NCI-H2196 treated with DMSO at 0.1 percent for 48 hours (cell line): ENCODE data around the gene ZNF224.

Source experiments
- DNase-seq: peaks from one replicate; lab custom pipeline; 2025; ENCODE audit not compliant: unreplicated experiment; lab: John Stamatoyannopoulos, UW

ZNF224 gene

DNA sequence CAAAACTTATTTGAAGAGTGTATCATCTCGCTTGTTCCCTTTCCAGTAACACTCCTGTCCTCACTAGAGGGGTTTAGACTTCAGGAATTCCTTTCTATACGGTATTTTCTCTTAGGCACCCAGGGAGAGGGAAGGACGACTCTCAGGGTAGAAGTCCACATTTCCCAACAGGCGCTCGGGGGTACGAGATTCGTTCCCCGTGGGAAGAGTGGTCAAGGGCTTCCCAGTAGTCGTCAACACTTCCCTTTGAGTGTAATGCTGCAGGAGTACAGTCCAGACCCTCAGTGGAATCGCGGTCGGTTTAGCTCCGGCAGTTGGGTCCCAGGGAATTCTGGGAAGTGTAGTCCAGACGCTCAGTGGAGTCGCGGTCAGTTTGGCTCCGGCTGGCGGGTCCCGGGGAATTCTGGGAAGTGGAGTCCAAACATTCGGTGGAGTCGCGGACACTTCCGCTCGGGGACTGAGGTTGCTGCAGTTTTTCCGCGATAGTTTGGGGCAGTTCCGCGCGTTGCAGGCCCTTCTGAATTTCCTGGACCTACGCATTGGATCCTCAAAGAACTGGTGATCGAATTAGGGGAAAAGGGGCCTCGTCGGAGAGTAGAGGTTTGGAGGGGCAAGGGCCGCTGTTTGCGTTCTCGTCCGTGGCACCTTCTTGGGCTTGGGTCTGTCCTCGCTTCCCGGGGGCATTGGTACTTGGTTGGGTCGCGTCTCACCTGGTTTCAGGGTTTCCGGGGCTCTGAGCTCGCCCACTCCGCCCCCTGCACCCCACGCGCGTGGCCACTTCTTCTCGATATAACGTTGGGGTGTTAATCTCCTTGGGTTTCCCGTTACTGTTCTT, at the start of gene ZNF224:
Gene ZNF224 (plus strand): TSS at position 431 of the 835 bp plus-strand sequence. CDS start 3,513 bp downstream, outside the sequence.
- DNase-seq: peak; percentile 80

DNA sequence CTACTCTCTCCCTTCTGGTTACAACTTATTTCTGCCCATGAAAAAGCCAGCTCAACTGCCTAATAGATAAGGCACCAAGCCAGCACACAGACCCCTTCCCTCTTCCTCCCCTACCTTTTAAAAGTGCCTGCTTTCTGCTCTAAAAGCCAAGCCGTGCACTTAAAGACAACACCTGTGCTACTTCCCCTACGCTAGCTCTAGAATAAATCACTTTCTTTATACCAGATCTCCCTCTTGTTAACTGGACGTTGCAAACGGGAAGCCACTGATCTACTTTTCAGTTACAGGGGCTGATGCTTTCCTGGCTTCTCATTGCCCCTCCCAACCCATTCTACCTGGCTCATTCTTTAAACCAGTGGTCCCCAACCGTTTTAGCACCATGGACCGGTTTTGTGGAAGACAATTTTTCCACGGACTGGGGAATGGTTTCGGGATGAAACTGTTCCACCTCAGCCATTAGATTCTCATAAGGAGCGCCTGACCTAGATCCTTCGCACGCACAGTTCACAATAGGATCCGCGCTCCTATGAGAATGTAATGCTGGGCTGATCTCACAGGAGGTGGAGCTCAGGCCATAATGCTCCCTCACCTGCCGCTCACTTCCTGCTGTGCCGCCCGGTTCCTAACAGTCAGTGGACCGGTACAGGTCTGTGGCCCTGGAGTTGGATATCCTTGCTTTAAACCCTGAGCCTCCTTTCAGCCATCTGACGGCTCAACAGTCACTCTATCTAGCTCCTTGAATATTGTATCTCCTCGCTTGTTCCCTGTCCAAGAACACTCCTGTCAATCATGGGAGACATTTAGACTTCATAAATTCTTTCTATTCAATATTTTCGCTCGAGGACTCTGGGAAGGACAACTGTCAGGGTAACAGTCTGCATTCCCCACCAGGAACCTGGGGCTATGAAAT, 43.2 kb upstream of the ZNF224 start:
- DNase-seq: peak; percentile 72

DNA sequence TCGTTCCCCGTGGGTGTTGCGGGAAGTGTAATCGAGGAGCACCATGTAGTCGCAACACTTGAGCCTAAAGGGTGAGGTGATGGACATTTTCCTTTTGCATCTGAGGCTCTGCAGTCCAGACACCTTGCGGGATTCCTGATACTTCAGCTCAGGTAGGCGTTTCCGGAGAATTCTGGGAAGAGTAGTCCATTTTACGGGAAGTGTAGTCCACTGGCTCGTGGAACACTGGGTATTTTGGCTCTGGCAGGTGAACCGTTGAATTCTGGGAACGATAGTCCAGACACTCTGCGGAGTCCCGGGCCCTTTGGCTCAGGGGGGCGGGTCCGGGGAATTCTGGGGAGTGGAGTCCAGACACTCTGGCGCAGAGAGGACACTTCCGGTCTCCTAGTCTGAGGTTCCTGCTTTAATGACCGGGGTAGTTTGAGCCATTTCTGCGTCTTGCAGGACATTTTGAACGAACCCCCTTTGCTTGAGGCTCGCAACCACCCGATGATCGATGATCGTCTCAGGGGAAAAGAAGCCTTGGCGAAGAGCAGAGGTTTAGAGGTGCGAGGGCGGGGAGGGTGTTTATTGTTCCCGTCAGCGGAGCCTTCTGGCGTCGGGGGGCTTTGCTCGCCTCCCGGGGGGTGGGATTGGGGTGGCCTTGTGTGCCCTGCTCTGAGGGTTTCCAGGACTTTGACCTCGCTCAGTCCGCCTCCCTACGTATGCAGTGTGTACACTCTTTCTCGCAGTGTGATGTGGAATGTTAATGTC, 42.3 kb upstream of the ZNF224 start, which contains the start of gene ZNF223:
Gene ZNF223 (plus strand): TSS at position 387 of the 753 bp plus-strand sequence. CDS start 3,141 bp downstream, outside the sequence.
- DNase-seq: peak; percentile 96

DNA sequence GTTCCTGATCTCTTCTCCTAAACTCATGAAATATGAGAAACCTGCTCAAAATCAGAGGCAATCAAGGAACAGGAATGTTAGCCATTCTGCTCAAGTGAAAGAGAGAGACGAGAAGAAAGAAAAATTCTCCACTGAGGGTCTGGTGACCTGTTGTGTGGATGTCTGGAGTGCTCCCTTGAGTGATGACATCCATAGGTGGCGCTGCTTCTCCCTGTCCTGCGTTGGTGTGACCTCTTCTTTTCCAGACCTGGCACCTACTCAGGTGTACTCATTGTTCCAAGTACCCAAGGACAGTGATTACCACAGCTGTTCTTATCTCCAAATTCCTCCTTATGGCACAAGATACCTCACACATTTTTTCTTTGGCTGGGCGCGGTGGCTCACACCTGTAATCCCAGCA, 38.3 kb upstream of the ZNF224 start:
- DNase-seq: no peak

DNA sequence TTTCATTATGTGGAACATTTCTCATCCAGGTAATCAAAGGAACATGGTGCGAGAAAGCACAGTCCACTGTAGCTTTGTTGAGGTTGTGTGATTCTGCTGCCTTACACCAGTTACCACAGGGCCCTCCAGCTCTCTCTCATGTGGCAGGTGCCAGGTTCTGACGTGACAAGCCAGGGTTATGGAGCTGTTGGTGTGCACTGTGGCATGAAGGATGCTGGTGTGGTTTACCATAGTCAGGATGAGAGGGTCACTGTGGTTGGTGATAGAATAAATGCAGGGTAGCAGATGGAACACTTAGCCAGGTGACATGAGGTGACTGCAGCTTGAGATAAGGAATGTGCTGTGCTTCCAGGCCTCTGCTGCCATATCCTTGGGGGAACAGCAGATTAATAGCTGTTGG, 34.9 kb upstream of the ZNF224 start:
- no peak for DNase-seq

DNA sequence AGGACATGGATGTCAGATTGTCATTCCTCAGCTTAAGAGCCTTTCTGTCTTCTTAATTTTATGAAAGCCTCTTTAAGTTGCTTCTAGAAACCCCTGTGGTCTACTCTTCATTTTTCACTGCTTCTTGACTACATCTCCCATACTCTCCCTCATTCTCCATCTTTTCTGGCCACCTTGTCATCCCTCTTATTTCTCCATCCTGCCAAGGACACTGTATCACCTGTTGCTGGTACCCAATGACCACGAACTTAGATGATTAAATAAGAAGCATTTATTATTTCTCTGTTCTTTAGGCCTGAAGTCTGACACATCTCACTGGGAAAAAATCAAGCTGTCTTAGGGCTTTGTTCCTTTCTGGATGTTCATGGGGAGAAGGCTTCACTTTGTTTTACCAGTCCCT, 33.1 kb upstream of the ZNF224 start:
- no peak for DNase-seq

DNA sequence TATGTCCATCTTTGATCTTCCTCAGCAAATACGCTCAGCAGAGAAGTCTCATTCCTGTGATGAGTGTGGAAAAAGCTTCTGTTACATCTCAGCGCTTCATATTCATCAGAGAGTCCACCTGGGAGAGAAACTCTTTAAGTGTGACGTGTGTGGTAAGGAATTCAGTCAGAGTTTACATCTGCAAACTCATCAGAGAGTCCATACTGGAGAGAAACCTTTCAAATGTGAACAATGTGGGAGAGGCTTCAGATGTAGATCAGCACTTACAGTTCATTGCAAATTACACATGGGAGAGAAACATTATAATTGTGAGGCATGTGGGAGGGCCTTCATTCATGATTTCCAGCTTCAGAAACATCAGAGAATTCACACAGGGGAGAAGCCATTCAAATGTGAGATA, 27.9 kb upstream of the ZNF224 start:
- no peak for DNase-seq

DNA sequence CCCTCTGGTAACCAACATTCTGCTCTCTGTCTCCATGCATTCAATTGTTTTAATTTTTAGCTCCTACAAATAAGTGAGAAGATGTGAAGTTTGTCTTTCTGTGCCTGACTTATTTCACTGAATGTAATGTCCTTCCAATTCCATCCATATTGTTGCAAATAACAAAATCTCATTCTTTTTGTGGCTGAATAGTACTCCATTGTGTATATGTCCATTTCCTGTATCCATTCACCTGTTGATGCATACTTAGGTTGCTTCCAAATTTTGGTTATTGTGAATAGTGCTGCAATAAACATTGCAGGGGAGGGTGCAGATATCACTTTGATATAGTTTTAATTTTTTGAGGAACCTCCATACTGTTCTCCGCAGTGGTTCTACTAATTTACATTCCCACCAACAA, 24.7 kb upstream of the ZNF224 start:
- no peak for DNase-seq

DNA sequence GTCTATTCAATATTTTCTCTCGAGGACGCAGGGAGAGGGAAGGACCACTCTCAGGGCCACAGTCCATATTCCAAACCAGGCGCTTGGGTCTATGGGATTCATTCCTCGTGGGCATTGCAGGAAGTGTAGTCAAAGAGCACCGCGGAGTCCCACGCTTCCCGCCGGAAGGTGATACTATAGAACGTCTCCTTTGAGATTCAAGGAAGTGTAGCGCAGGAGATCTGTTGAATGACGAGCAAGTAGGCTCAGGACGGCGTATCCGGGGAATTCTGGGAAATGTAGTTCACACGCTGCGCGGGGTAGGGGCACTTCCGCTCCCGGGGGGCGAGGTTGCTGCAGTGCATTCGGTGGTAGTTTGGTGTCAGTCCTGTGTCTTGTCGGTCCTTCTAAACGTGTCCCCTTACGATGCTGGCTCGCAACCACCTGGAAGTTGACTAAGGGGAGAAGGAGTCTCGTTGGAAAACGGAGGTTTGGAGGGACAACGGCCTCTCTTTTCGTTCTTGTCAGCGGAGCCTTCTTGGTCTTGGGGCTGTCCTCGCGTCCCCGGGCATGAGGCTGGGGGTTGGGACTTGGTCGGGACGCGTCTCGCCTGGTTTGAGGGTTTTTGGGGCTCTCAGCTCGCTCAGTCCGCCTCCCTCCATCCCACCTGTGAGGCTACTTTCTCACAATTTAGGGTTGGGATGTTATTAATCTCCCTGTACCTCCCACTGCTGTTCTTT, 22.2 kb upstream of the ZNF224 start, which contains the start of gene ZNF284:
Gene ZNF284 (plus strand): TSS at position 336 of the 719 bp plus-strand sequence. CDS start 4,231 bp downstream, outside the sequence.
- peak; percentile 88 for DNase-seq

DNA sequence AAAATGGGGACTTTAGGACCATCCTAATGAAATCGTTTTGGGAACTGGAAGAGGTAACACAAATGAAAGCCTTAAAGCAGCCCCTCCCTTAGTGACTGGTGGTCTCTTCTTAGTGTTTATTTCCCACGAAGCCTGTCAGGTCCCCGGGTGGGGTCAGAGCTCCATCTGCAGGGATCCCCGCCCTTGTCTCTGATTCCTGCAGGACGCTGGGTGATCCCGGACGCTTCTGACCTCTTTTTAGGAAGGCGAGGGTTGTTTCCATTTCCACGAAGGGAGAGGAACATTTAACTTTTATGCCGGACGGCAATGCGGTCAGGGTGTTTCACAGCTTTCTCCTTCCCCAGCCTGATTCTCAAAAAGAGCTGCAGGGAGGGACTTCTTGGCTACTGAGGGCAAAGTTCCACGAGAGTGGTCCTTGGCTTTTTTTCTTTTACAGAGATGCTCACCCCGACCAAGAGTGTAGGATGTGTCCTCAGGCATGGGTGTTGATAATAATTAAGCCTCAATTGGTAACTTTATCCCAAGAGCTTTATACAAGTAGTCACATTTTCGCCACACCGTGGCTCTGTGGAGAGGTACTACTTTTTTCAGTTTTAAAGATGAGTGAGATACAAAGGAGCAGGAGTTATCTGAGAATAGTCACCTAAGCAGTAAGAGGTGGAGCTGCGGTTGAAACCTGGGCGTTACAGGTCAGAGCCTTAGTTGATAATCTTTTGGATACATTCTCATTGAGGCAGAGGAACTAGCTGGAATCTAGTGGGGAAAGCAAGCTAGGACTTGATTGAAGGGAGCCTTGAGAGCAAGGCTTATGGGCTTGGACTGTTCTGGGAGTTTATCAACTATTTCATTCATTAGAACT, 21.4 kb upstream of the ZNF224 start:
- no peak for DNase-seq

DNA sequence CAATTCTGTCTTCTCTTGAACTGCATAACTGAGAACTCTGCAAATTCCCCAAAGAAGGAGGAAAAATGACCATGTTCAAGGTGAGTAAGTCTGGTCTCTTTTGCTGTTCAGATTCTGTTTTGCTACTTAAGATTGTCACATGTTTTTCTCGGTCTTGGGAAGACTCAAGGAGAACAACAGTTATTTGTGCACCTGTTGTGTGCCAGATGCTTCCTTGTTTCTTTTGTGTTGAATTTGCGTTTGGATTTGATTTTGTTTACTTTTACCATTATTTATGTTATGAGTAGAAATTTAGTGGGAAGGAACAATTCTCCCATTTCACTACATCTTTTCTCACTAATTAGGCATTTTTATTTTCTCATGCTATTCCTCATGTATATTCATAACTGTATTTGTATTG, 17.8 kb upstream of the ZNF224 start:
- DNase-seq: no peak

DNA sequence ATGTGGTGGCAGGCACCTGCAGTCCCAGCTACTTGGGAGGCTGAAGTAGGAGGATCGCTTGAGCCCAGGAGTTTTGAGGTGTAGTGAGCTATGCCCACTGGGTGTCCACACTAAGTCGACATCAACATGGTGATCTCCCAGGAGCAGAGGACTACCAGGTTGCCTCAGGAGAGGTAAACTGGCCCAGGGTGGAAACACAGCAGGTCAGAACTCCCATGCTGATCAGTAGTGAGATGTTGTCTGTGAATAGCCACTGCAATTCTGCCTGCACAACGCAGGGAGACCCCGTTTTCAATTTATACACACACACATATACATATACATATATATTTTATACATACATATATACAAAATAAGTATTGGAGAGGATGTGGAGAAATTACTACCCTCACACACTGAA, 2.1 kb upstream of the ZNF224 start:
- DNase-seq: no peak

DNA sequence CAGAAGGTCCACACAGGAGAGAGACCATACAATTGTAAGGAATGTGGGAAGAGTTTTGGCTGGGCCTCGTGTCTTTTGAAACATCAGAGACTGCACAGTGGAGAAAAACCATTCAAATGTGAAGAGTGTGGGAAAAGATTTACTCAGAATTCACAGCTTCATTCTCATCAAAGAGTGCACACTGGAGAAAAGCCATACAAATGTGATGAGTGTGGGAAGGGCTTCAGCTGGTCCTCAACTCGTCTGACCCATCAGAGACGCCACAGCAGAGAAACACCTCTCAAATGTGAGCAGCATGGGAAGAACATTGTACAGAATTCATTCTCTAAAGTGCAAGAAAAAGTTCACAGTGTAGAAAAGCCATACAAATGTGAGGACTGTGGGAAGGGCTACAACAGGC, 13.6 kb downstream of the ZNF224 start:
- no peak for DNase-seq

DNA sequence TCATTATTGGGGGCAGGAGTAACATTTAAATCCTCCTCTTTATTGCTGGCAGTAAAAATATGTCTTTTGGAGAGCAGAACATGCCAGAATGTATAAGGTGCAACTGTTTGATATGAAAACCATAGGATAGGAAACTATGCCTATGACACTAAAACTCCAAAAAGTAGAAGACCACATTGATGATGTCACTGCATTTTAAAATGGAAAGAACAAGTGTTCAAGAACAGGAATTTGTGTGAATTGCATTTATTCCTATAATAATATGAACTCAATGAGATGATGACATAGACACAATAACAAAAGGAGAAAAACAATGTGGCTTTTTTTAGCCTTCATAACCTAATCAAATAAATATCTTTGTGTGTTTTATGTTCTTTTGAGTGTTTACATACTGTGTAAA, 15.3 kb downstream of the ZNF224 start:
- no peak for DNase-seq

DNA sequence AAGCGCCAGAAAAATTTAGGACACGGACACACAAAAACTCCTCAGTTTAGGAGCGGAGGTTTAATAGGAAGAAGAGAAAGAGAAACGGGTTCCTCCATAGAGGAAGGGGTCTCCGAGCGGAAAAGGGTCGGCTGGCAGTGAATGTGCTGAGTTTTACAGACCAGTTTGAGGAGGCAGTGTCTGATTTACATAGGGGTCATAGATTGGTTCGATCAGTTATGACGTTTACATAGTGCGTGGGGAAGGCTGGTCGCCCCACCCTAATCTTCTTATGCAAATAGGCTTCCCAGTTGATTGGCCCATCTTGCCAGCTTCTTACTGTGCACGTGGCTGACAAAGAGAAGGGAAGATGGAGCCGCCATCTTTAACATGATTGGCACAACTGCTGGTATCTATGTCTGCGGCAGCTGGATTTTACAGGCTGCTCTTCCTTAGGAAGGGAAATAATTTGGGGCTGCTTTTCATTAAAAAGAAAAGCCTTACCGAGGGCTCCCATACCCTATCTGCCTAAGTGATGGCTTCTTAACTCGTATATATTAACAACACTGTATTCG, 17.8 kb downstream of the ZNF224 start:
- DNase-seq: no peak

DNA sequence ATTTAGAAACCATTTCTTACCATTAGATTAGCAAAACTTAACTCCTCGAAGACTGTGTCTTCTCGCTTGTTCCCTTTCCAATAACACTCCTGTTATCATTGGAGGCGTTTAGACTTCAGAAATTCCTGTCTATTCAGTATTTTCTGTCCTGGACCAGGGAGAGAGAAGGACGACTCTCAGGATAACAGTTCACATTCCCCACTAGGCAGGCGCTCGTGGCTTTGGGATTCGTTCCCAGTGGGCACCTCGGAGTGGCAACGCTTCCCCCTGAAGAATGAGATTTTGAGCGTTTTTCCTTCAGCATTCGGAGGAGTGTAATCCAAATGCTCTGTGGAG, 18.6 kb downstream of the ZNF224 start:
- DNase-seq: no peak

DNA sequence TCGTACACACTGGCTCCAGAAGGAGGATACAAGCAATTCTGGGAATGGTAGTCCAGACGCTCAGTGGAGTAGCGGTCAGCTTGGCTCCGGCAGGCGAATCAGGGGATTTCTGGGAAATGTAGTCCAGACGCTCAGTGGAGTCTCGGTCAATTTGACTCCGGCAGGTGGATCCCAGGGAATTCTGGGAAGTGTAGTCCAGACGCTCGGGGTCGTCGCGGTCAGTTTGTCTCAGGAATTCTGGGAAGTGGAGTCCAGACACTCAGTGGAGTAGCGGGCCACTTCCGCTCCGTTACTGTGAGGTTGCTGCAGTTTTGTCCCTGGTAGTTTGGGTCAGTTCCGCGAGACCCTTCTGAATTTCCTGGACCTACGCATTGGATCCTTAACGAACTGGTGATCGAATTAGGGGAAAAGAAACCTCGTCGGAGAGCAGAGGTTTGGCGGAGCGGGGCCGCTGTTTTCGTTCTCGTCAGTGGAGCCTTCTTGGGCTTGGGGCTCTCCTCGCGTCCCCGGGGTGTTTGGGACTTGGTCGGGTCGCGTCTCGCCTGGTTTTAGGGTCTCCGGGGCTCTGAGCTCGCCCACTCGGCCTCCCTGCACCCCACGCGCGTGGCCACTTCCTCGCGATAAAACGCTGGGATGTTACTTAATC, 19.1 kb downstream of the ZNF224 start, which contains the start of gene ZNF225:
Gene ZNF225 (plus strand): TSS at position 262 of the 646 bp plus-strand sequence. CDS start 2,429 bp downstream, outside the sequence.
- peak; percentile 94 for DNase-seq

DNA sequence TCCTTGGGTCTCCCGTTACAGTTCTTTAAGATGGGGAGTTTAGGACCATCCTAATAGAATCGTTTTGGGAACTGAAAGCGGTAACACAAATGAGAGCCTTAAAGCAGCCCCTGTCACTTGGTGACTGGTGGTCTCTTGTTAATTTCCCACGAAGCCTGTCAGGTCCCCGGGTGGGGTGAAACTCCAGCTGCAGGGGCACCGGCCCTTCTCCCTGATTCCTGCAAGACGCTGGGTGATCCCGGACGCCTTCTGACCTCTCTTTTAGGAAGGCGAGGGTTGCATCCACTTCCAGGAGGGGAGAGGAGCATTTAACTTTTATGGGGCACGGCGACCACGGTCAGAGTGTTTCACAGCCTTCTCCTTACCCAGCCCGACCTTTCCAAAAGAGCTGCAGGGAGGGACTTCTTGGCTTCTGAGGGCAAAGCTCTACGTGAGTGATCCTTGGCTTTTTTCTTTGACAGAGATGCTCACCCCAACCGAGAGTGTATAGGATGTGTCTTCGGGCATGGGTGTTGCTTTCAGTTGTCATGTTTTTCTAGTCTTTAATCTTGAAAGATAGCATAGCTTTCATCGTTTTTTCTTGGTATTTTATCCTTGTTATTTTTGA, 19.7 kb downstream of the ZNF224 start:
- no peak for DNase-seq
